Esophagus muscularis mucosa (tissue), 4 donors: ENCODE data around the gene AGAP1. TPM values are rescaled to one million over a fixed set of nuclear protein-coding genes. Genes with fewer than 3 reads are reported as not detected.
"Not testable (repeated sequence)": the region's sequence is repeated elsewhere in the genome, so short reads cannot be mapped to it uniquely, and the experiment has no call there.

ENCODE experiments used
- DNase-seq: peaks from one replicate; pipeline ENCODE4 v3.0.0-alpha.2; 2017; ENCODE audit errors: extremely low spot score
- H3K27ac ChIP-seq, 4 donors: fragments of 200-600 bp; sonication (generic); replicated peaks in 1 of 4; 1 replicate in 3 of 4; 2 replicates in 1 of 4; pipeline ENCODE4 v1.5.1; 2016 to 2019; ENCODE audit warnings: mild to moderate bottlenecking in 1 of 4
- H3K27me3 ChIP-seq, 4 donors: fragments of 200-600 bp; sonication (generic); one replicate each; pipeline versions ENCODE4 v1.5.1 to v1.6.0; 2016 to 2019
- H3K36me3 ChIP-seq, 4 donors: fragments of 200-600 bp; sonication (generic); one replicate each; pipeline ENCODE4 v1.5.1; 2016 to 2019
- H3K4me1 ChIP-seq, 4 donors: fragments of 200-600 bp; sonication (generic); one replicate each; pipeline ENCODE4 v1.5.1; 2016 to 2019
- H3K4me3 ChIP-seq, 4 donors: fragments of 200-600 bp; sonication (generic); 1 replicate in 2 of 4; 2 replicates in 2 of 4; pipeline ENCODE4 v1.5.1; 2016 to 2019; ENCODE audit warnings: mild to moderate bottlenecking in 4 of 4, moderate library complexity in 1 of 4
- H3K9me3 ChIP-seq, 4 donors: fragments of 200-600 bp; sonication (generic); 1 replicate in 3 of 4; 2 replicates in 1 of 4; pipeline ENCODE4 v1.5.1; 2016 to 2019
- CTCF ChIP-seq, 3 experiments: fragments of 200-600 bp in 2 of 3; fragments of 450-650 bp in 1 of 3; sonication (generic) in 2 of 3; IDR thresholded peaks; one replicate each; pipeline ENCODE4 v1.5.1; 2017 to 2019; ENCODE audit warnings: antibody characterized with exemption in 3 of 3, mild to moderate bottlenecking in 2 of 3, moderate library complexity in 1 of 3
- EP300 ChIP-seq: sonication (generic); formaldehyde crosslinking; IDR thresholded peaks from one replicate; pipeline ENCODE4 v1.6.1; 2017; ENCODE audit warnings: antibody characterized with exemption
- POLR2A ChIP-seq: fragments of 450-650 bp; IDR thresholded peaks from one replicate; pipeline ENCODE4 v1.6.1; 2017; ENCODE audit warnings: antibody characterized with exemption, moderate library complexity, mild to moderate bottlenecking, low read depth
- POLR2AphosphoS5 ChIP-seq, 2 donors: sonication (generic); formaldehyde crosslinking; IDR thresholded peaks; one replicate each; pipeline ENCODE4 v1.6.1; 2017; ENCODE audit warnings: antibody characterized with exemption in 2 of 2
- WGBS: methylation state at CpG from one replicate; pipeline ENCODE4 v1.1.5; 2018; 5-methylcytosine and 5-hydroxymethylcytosine counted together
- intact Hi-C: fragments of 100-400 bp; cut with DNase I; formaldehyde crosslinking; loops from one replicate; pipeline ENCODE4 v1.15.1; 2023
- total RNA-seq, 4 donors: library from RNA; depleted of rRNA; stranded (reverse); fragments of >200 nt; gene quantifications; one replicate each; pipeline versions ENCODE4 v1.1.0 to v1.2.1, GENCODE V29; 2016

The AGAP1 gene
- total RNA-seq, 4 donors from 2014 or later = 37.9 to 62.4 (median 47.2) TPM

- no peaks in the 10 kb centered on the region for H3K27me3 ChIP-seq
- no peak overlapping the region for H3K27ac ChIP-seq
- no peak for DNase-seq
- 92% methylated on average over 6 of the region's 6 CpGs for WGBS
- H3K36me3 ChIP-seq = peaks cover 2 to 35% (median 7%) of the 10 kb centered on the region in 4 donors
- TF ChIP-seq CTCF (IDR thresholded peaks at IDR 0.05) = no peak
- TF ChIP-seq EP300 = no peak
- TF ChIP-seq POLR2AphosphoS5 (IDR thresholded peaks at IDR 0.05) = no peak
- TF ChIP-seq POLR2A = no peak
- no peaks in the 10 kb centered on the region for H3K4me1 ChIP-seq
- intact Hi-C loops = no loop called here
- H3K4me3 ChIP-seq = no peak overlapping the region
- H3K9me3 ChIP-seq = no peaks in the 10 kb centered on the region
Observed at GRCh38 chr2:235757212-235757611, 263.4 kb downstream of the AGAP1 start.

DNA sequence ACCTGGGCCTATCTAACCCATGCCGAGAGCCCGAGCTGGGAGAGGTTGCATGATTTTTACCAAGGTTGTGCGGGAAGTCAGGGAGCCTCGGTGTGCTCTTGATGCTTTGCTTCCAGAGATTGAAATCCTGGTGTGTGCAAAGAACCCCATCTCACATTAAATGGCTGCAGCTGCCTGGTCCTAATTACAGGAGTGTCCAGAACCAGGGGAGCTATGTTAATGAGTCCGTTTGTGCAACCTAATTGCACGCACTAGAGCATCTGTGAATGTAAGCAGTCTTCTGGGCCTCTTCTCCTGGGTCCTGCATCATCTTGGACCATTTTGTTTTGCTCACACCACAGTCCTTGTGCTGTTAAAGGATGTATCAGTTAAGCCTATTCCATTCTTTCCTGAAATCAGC, 263.8 kb downstream of the AGAP1 start:
- Histone ChIP-seq H3K9me3 (no peaks in the 10 kb centered on the region), H3K27ac (no peak overlapping the region), H3K4me3 (no peak overlapping the region), H3K27me3 (no peaks in the 10 kb centered on the region), H3K36me3 (peaks cover 0 to 37% (median 5%) of the 10 kb centered on the region in 4 donors), H3K4me1 (no peaks in the 10 kb centered on the region)
- 98% methylated on average over 6 of the region's 6 CpGs for WGBS
- intact Hi-C loops = no loop called here
- DNase-seq = no peak
- no peak for TF ChIP-seq POLR2AphosphoS5 (IDR thresholded peaks at IDR 0.05)
- no peak for TF ChIP-seq POLR2A
- no peak for TF ChIP-seq EP300
- TF ChIP-seq CTCF (IDR thresholded peaks at IDR 0.05) = no peak

DNA sequence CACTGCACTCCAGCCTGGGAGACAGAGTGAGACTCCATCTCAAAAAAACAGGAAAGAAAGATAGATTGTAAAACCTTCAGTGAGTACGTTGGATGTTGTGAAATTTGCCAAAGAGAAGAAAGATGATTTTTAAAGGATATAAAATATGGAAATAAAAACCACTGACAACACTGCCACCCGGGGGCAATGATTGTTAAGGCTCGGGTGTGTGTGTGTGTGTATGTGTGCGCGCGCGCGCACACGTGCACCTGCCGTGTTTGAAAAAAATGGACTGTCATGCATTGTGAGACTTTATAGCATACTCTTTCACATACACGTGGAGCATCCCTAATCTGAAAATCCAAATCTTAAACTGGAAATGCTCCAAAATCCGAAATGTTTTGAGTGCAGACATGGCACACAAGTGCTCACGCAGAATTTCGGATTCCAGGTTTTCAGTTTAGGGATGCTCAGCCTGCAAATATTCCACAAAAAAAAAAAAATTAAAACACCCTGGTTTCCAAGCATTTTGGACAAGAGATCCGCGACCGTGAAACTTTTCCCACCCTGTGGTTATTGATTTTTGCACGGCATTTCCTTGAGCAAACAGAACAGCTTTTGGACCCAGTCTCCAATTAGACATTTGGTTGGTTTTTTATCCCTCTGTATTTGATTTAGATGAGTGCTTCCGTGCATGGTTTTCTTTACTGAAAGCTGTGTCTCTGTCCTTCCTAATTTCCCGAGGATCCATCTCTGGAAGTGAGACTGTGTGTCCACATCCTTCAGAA, 269.2 kb downstream of the AGAP1 start:
- WGBS = 69% methylated on average over 20 of the region's 20 CpGs
- no peak overlapping the region for H3K4me3 ChIP-seq
- no peak overlapping the region for H3K27ac ChIP-seq
- intact Hi-C loops = no loop called here
- H3K27me3 ChIP-seq = no peaks in the 10 kb centered on the region
- peaks cover 6 to 29% (median 13%) of the 10 kb centered on the region in 4 donors for H3K36me3 ChIP-seq
- peaks cover 5 to 20% (median 13%) of the 10 kb centered on the region in 4 donors for H3K4me1 ChIP-seq
- DNase-seq = no peak
- TF ChIP-seq POLR2A (no peak), POLR2AphosphoS5 (IDR thresholded peaks at IDR 0.05) (no peak), CTCF (IDR thresholded peaks at IDR 0.05) (no peak), EP300 (no peak)
- no peaks in the 10 kb centered on the region for H3K9me3 ChIP-seq

GRCh38 chr2:235763816-235764215, 270.0 kb downstream of the AGAP1 start:
- DNase-seq = no peak
- peaks cover 5 to 20% (median 13%) of the 10 kb centered on the region in 4 donors for H3K4me1 ChIP-seq
- no peak overlapping the region for H3K27ac ChIP-seq
- 87% methylated on average over 17 of the region's 20 CpGs for WGBS
- H3K4me3 ChIP-seq = no peak overlapping the region
- H3K36me3 ChIP-seq = peaks cover 6 to 29% (median 13%) of the 10 kb centered on the region in 4 donors
- intact Hi-C loops = no loop called here
- TF ChIP-seq POLR2A (no peak), CTCF (IDR thresholded peaks at IDR 0.05) (no peak), POLR2AphosphoS5 (IDR thresholded peaks at IDR 0.05) (no peak), EP300 (no peak)
- H3K27me3 ChIP-seq = no peaks in the 10 kb centered on the region
- no peaks in the 10 kb centered on the region for H3K9me3 ChIP-seq

- peaks cover 6 to 32% (median 15%) of the 10 kb centered on the region in 4 donors for H3K36me3 ChIP-seq
- H3K9me3 ChIP-seq, DNase-seq, H3K27me3 ChIP-seq, intact Hi-C loops, H3K27ac ChIP-seq, H3K4me3 ChIP-seq: not testable (repeated sequence)
- peaks cover 5 to 20% (median 14%) of the 10 kb centered on the region in 4 donors for H3K4me1 ChIP-seq
- WGBS = 90% methylated on average over 7 of the region's 19 CpGs
Observed at GRCh38 chr2:235764478-235764877, 270.6 kb downstream of the AGAP1 start.
